Embryonic facial prominence (tissue), 1 donor: ENCODE results near the gene PLB1.

ENCODE experiments used
- DNase-seq: peaks from one replicate; pipeline ENCODE4 v3.0.0-alpha.2; 2016; ENCODE audit errors: extremely low spot score

Gene PLB1

DNA sequence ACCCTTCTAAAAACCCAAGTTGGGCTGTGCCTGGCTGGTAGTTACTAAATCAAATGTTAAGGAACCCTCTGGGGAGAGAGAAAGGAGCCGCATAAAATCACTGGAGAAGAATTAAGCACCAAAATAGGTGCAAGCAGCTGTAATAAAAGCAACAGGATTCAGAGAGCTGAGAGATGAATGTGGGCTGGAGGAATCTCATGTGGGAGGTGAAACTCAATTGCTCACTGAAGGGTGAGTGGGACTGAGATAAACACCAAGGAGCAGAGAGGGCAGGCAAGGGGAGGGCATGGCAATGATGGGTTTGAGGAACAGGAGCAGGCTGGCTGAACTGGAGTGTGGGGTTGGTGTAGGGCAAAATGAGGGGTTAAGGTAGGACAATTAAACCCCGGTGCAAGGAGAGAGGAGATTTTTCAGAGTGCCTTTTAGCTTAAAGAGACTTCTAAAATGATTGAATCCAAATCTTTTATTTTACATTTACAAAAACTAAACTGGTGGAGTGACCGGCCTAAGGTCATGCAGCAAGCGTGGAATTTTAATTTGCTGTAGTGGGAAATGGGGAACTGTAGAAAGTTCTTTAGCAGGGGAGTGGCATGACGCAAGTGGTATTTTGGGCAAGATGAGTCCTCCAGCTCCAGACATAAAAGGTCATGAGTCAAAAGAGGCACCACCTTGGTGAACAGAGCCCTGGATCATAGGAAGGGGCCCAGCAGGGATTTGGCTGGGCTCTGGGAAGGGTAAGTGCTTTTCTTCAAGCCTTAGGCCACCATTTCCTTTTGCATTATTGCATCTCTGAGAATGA, 10.5 kb downstream of the PLB1 start:
- no peak for DNase-seq

DNA sequence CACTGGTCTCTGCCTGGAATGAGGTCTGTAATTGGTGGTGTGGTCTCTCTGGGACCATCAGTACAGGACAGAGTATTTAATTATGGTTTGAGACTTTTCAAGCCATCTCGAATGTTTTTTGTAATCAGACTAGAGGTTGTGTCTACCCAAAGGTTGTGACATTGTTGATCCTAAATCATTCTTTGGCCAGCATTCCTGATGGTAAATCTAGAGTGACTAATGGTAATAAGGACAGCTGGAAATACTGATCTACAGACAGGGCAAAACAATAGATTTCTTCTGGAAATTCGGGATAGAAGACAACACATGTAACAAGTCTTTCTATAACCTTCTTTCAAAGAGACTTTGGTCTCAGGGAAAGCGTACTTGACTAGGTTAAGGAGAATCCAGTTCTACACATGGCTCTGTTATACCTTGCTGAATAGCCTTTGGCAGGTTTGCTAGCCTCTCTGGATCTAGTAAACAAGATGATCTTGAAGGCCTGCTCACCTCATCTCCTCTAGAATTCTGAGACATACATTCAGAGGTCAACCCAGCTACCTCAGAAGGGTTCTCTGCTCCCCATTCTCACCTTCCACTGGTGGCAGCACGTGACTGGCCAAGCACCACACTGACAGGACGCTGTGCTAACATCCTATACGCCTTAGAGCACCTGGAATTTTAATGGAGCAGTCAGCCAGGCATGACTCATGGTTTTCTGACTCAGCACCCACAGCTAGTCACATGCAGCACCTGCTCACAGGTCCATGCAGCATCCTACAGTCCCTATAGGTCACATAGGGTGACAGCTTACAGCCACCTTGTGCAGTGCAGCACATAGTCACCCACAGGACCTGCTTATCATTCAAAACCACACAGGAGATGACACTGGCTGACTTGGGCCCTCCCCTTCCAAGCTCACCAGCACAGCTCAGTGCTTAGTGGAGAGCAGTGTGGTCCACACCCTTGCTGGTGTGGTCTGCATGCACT, 12.2 kb downstream of the PLB1 start:
- no peak for DNase-seq

DNA sequence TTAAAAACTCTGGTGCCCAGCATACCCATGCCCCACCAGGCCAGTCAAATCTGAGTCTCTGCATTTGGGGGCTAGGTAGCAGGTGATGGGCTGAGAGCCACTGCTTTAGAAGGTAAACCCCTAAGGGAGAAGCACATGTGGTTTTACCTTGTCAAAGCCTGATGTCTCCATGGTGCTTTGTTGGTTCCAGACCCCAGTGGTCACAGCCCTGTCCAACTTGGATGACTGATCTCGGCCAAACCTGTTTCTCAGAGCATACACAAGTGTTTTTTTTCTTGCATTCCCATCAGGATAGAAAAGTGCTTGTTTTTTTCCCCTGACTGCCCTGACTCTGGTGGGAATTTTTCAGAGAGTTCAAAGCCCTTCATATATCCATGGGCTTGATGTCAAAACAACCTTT, 13.5 kb downstream of the PLB1 start:
- no peak for DNase-seq

DNA sequence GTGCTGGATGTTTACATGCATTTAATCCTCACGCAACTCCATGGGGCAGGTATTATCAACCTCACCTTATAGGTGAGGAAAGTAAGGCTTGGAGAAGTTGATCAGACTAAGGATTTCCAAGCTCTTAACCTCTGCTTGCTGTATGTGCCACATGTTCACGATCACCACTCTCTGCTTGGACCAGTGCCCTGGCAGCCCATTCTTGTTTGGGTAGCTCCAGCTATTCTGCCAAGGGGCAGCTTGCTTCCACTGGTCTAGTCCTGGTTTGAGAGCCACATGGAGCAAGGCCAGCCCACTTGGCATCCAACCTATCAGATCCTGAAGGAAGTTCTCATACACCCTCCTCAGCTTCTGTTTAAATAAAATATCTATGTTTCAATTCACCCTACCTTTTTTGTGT, 14.3 kb downstream of the PLB1 start:
- DNase-seq = no peak

DNA sequence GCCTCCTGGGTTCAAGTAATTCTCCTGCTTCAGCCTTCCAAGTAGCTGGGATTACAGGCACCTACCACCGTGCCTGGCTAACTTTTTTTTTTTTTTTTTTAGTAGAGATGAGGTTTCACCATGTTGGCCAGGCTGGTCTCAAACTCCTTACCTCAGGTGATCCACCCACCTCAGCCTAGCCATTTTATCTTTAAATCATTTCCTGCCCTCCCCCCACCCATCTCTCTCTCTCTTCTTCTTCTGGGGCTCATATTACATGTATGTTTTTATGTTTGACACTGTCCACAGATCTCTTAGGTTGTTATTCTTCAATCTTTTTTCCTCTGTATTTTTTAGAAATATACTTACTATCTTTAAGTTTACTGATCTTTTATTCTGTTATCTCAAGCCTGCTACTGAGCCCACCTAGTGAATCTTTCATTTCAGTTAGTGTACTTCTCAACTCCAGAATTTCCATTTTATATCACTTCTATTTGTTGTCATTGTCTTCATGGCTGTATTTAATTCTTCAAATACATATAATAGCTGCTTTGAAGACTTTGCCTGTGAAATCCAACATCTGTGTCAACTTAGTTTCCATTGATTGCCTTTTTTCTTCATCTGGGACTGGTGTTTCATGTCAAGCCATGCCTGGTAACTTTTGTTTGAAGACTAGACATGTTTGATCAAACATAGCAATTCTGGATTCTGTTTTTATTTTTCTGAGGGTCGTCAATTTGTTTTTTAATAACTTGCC, 16.2 kb downstream of the PLB1 start:
- no peak for DNase-seq

DNA sequence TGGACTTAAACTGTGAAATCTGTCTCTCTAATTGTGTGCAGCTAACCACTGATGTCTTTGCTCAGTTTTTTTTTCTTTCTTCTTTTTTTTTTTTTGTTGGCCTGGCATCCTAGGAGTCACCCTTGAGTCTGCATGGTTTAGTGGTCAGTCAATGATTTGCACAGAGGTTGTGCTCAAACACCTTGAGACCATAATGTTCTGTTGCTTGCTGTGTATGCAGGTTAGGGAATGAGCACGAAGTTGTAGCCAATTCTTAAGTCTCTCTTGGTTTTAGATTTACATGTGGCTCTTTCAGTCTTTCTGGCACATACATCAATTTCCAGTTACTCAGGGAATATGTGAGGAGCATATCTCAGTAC, 16.7 kb downstream of the PLB1 start:
- no peak for DNase-seq

DNA sequence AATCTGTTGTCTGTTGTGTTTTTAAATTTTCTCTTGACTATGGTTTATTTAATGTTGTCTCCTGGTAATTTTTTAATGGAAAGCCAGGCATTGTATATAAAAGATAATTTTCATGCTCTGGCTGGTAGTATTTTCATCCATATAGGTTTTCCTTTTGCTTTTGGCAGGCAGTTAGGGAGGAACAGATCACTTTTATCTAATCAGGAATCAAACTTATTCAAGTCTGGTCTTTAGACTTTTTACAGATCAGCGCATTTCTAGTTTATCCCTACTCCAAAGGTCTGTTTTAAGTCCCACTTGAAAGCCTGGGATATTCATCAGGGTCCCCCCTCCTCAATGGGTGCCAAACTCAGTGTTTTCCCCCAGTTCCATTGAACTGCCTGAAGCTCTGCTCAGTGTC, 17.2 kb downstream of the PLB1 start:
- DNase-seq = no peak

DNA sequence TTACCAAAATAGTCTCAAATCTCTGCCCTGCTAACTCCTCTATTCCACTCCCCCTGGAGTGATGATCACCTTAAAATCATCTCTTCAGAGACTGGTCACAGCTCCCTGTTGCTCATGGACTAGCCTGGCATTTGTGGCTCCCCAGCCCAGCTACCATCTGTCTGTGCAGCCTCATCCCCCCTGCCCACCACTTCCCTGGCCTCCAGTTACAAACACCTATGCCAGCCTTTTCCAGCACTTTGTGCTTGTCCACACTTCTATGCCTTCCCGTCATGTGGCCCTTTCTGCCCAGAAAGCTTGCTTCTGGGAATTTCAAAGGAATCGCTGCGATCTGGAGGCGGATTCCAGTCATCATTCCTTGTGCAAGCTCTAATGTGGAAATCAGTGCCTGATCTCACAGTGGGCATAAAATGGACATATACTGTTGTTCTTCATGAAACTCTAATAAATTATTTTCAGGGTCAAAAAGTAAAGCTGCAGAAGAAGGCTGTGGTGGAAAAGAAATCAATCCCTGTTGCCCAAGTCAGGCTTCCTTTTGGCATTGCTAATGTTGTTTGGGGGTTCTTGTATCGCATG, 19.4 kb downstream of the PLB1 start:
- DNase-seq = no peak

DNA sequence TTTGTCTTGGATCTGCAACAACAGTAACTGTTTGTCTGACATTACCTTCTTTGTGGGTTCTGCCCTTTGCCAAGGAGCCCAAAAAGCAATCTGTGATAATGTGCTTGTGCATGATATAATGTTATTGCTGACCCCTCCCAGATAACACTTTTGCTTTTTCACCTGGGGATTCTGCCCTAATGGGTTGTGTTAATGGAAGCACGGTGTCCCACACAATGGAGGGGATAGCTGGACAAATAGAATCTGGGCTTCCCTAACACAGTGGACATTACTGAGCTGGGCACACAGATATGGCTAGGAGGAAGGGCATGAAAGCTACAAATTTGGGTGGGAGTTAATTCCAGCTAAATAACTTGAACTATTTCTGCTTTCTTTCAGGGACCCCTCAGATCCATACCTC, 20.6 kb downstream of the PLB1 start:
- DNase-seq = no peak

DNA sequence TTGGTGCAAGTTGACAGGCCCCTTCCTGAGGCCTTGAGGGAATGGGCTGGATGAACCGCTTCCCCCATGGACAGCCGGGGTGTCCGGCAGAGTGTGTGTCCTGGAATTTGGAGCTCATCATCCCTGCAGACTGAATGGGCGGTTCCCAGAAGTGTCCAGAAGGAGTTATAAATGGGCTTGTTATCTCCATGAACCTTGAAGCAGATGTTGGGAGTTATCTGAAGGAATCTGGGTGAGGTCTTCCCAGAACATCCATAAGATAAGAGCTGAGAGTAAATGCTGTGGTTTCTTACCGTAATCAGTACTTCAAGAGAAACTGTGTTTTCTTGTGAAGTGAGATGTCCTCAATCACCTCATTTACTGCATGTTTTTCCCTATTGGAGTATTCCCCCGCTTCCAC, 21.1 kb downstream of the PLB1 start:
- DNase-seq = no peak

DNA sequence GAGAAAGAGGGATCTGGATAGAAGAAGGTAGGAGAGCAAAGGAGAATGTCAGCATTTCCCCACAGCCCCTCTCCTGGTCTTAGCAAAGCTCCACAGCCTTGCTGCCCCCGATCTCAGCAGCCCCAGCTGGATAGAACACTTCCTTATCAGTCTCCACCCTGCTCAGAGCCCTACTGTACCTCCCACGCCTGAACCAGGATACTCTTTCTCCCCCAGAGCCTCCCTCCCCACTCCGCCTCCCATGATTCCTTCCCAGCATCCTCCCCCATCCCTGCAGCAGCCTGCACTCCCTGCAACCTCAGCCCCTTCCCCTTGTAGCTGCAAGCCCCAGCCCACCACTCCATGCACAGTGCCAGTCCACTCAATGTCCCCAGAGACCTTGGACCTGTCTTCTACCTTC, 25.8 kb downstream of the PLB1 start:
- DNase-seq = no peak

DNA sequence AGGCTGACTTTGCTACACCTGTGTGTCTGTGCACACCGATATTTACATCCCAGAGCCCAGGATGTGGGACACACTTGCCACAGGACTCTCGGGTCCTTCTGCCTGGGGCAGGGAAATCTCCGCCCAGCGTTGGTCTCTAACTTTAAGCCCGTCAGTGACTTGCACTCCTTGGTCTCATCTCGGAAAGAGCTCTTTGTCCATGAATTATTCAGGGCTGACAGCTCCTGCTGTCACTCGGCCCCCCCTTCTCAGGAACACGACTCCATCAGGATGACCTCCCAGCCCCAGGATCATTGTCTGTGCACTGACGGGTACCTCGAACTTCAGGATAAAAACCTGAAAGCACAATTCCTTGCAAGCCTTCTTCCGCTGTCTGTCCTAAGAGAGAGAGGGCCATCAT, 26.6 kb downstream of the PLB1 start:
- no peak for DNase-seq

DNA sequence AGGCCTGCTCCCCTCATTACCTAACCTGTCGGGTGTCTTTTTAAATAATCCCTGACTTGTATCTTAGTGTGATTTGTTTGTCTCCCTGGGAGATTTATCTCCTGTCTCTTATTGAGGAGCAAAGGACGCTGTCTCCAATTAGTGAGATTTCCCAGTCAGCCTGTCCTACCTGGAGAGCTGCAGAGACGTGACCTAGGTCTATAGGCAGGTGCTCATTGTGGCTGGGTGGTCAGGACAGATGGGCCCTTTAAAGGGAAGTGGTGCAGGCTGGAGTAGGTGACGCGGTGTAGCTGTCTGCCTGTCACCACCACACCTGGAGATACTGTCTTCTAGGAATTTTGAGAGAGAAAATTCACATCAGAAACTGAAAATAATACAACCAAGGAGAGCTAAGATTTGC, 28.0 kb downstream of the PLB1 start:
- no peak for DNase-seq

DNA sequence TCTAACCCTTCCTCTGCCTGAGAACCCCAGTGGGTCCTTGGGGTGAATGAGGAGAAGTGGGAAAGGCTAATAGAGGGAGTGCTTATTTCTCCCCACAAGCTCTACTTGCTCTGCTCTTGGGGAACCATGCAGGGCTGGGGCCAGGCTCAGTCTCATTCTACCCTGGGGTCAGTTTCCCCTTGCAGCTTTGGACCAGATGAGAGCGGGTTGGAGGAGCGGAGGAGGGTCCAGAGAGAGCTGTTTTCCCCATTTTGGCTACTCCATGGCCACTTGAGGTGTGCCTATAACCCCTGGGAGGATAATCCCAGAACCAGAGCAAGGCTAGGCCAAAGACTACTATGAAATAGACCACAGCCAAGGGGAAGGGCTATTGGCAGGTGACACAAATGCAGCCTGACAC, 29.6 kb downstream of the PLB1 start:
- DNase-seq = no peak

DNA sequence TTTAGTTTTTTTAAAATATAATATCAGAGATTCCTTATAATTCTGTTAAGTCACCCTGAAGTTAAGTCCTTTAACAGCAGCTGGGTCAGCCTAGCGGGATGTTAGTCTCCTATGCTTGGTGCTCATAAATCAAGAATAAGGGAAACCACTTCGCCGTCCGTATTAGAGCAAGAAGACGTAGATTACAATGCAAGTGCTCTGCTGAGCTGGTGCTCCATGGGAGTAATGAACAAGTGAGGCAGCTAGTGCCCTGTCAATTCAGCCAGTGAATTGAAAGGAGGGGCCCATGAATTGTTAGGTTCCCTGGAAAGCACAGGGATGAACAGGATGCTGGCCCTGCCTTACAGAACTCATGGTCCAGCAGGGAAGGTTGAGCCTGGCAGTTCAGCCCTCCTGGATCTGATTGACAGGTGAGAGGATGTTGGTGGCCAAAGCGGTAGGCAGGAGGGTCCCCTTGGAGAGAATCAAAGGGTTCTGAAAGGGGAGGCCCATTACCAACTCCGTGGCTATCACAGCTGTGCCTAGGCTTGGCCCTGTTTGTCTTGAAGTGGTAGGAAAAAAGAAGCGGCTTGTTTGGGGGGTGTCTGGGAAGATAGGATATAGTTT, 30.8 kb downstream of the PLB1 start:
- no peak for DNase-seq

DNA sequence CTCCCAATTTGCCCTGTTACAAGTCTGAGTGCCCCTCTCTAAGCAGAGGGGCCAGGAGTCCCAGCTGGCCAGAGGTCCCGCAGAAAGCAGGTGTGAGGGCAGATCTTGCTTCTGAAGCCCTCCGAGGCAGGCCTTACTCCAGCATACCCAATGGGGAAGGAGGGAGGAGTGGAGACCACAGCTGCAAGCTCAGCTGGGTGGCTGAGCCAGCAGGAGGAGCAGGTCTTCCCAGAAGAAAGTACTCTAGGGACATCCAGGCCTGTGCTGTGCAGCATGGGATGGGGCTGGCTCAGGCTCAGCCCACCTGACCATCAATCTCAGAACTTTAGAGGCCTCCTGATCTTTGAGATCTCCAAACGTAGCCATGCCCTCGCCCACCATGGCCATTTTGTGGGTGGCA, 31.3 kb downstream of the PLB1 start:
- DNase-seq = no peak

DNA sequence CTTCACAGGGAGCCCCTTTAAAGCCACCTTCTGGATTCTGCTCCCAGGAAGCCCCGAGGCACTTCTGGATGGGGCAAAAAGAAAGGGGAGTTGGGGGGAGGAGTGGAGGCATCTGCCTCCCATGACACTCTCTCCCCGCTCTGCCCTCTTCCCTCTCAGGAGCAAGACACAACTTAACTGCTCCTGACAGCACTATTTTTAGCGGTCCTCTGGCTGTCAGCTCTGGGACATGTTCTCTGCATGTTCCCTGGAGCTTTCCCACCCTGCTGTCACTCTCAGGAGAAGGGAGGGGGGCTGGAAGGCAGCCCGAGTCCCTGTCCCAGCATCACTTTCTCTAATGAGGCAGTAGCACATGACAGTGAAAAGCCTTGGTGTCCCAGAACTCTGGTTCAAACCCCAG, 32.3 kb downstream of the PLB1 start:
- DNase-seq = no peak

DNA sequence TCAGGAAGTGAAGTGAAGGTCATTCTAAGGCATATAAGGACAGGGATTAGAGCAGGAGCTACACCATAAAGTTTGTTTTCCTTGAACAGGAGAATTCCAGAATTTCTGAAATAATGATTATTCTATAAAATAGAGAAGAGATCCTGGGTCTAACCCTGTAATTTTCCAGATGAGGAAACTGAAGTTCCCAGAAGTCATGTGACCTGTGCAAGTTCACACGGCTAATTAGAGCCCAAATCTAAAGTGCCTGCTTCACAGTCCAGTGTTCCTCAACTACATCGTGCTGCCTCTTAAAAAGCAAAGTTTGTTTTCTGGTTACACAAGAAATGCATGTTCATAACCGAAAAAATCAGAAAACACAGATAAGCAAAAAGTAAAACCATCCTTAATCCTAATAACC, 34.9 kb downstream of the PLB1 start:
- DNase-seq = no peak

DNA sequence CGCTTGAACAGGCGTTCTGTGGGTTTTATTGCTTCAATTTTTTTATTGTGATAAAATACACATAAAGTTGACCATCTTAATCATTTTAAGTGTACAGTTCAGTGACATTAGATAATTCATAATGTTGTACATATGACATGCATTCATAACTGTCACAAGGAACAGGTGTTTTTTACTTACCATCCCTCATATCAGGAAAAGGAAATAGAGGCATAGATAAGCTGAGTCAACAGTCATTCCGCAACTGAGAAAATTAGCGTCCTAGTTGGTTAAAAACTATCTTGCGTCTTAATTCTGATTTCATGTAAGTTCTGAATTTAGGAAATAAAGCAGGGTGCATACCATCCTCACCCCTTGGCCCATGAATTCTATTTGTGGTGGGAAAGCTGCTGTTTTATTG, 36.5 kb downstream of the PLB1 start:
- DNase-seq = no peak

DNA sequence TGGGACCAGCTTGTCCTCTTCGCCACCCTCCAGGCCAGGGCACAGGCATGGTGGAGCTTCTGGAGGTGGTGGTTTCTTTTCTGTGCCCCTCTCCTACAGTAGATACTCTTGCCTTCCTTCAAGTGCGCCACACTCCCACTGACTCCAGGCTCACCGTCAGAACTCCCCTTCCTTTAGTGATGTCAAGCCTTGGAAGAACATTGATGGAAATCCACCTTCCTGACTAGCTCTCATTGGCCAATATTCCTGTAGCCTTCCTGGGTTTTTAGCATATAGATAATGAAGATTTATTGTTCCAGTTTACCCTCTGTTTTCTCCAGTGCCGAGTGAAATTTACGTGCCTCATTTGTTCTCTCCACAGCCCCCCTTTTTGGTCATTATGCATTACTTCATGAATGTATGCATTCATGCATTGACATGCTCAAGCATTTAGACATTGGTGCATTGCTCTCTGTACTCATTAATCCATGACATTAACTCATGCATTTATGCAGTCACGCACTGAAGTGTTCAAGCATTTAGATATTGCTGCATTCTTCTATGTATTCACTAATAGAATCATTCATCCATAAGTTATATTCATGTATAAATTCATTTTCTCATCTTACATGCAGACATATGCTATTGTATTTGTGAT, 37.3 kb downstream of the PLB1 start:
- DNase-seq = no peak

DNA sequence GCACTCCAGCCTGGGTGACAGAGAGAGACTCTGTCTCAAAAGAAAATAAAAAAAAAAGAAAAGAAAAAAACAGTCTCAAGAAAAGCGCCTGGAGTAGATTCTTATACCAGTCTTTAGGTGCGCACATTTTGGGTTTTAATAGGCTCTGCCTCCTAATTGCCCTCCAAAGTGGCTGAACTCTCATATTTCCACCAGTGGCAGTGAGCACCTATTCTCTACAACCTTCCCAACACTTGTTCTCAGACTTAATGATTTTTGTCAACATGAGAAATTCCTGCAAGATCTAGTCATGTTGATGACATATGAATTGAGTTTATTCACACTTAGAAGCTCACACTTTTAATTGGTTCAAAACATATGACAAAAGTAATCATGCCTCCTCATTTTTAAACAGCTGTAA, 39.0 kb downstream of the PLB1 start:
- no peak for DNase-seq
